ENCODE measurements around the gene B9D2. TPM values are rescaled to one million over a fixed set of nuclear protein-coding genes. Genes with fewer than 3 reads are reported as not detected.

B9D2 gene
- polyA plus RNA-seq, 1 of the 3 experiments (the other 2 are of a cell fraction) = 13.3 TPM

DNA sequence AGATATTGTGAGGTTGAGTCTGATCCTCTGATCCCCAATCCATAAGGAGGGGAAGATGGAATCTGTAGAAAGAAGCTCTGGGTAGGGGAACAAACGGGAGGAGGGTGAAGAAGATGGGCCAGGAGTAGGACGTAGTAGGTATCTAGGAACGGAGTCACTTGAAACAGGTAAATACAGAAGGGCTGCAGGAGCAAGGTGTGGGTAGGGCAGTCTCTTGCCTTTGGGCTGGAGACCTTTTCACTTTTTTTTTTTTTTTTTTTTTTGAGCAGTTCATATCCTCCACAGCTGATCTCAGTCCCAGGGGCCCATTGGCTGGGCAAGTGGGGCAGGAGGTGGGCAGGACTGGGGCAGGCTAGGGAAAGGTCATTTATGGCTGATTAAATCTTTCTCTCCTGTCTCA lies 35.1 kb upstream of the B9D2 start:
- no peak for DNase-seq
- ChIA-PET CTCF (no interaction called here), POLR2A (interaction anchor here (0.6 kb wide), 1 partner anchor 26 kb away, joined by 3 read pairs; no protein-coding TSS in a partner anchor)
- Histone ChIP-seq H3F3A (replicated peaks; ENCODE audit: insufficient read depth) (no peaks in the 10 kb centered on the region), H2AFZ (ENCODE audit: low read depth) (no peak overlapping the region), H3K79me2 (ENCODE audit: insufficient read depth) (peaks cover 46% of the 10 kb centered on the region), H3K9ac (peak overlapping the region; percentile 95; the same call in 1 of the 2 replicates), H4K20me1 (ENCODE audit: insufficient read depth) (no peaks in the 10 kb centered on the region), H3K9me2 (no peaks in the 10 kb centered on the region), H3K4me1 (ENCODE audit: control insufficient read depth in 1 of 2, insufficient read depth in 2 of 2, low read depth in 1 of 2, low read length in 1 of 2) (peaks cover 5 to 14% of the 10 kb centered on the region in 2 experiments; a peak in 2 of 4 replicates), H3K27me3 (ENCODE audit: insufficient read depth) (no peaks in the 10 kb centered on the region), H3K27ac (ENCODE audit: low read depth in 2 of 2, low read length in 1 of 2) (no peak overlapping the region), H3K9me3 (no peaks in the 10 kb centered on the region), H3K4me3 (ENCODE audit: low read depth in 2 of 2, low read length in 1 of 2) (peak overlapping the region; percentile 79 to 91; a peak in 1 of 4 replicates), H3K4me2 (peak overlapping the region; percentile 99), H3K36me3 (replicated peaks in 1 of 2; ENCODE audit: control insufficient read depth in 1 of 2, insufficient read depth in 2 of 2, low read length in 1 of 2) (no peaks in the 10 kb centered on the region)
- no peak for TF ChIP-seq REST (IDR thresholded peaks at IDR 0.05; ENCODE audit: low read depth, low read length)
- TF ChIP-seq PBX3 (IDR thresholded peaks at IDR 0.05) = no peak
- TF ChIP-seq POLR2AphosphoS5 (IDR thresholded peaks at IDR 0.05; ENCODE audit: low read depth, low read length) = no peak
- no peak for TF ChIP-seq TEAD4 (IDR thresholded peaks at IDR 0.05; ENCODE audit: borderline replicate concordance, insufficient read depth)
- TF ChIP-seq FOXJ3 (CRISPR knock-in tag; IDR thresholded peaks at IDR 0.05) = no peak
- TF ChIP-seq RXRA (IDR thresholded peaks at IDR 0.05; ENCODE audit: borderline replicate concordance, low read depth) = no peak
- TF ChIP-seq RAD21 (IDR thresholded peaks at IDR 0.05; ENCODE audit: low read length) = no peak
- no peak for TF ChIP-seq TCF12 (IDR thresholded peaks at IDR 0.05)
- no peak for TF ChIP-seq RFX5 (IDR thresholded peaks at IDR 0.05; ENCODE audit: low read length)
- no peak for TF ChIP-seq GATA2 (CRISPR knock-in tag; IDR thresholded peaks at IDR 0.05)
- TF ChIP-seq NRF1 (IDR thresholded peaks at IDR 0.05; ENCODE audit: low read depth, low read length) = no peak
- TF ChIP-seq, protein P1, sequence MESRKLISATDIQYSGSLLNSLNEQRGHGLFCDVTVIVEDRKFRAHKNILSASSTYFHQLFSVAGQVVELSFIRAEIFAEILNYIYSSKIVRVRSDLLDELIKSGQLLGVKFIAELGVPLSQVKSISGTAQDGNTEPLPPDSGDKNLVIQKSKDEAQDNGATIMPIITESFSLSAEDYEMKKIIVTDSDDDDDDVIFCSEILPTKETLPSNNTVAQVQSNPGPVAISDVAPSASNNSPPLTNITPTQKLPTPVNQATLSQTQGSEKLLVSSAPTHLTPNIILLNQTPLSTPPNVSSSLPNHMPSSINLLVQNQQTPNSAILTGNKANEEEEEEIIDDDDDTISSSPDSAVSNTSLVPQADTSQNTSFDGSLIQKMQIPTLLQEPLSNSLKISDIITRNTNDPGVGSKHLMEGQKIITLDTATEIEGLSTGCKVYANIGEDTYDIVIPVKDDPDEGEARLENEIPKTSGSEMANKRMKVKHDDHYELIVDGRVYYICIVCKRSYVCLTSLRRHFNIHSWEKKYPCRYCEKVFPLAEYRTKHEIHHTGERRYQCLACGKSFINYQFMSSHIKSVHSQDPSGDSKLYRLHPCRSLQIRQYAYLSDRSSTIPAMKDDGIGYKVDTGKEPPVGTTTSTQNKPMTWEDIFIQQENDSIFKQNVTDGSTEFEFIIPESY (IDR thresholded peaks at IDR 0.05; ENCODE audit: borderline replicate concordance, low read depth) = no peak
- TF ChIP-seq RCOR1 (IDR thresholded peaks at IDR 0.05; ENCODE audit: low read length) = no peak
- TF ChIP-seq YY1 (IDR thresholded peaks at IDR 0.05; ENCODE audit: low read depth) = no peak
- no peak for TF ChIP-seq NFIC (IDR thresholded peaks at IDR 0.05; ENCODE audit: borderline replicate concordance)
- no peak for TF ChIP-seq CHD2 (IDR thresholded peaks at IDR 0.05; ENCODE audit: low read length, partially characterized antibody)
- WGBS (ENCODE audit: low lambda C conversion rate) = 75% methylated on average over 3 of the region's 3 CpGs

All from SK-N-SH (cell line).